CD4-positive, alpha-beta T cell treated with Interleukin-15 for 4 hours (primary cell): ENCODE data around the gene FAM118B.
A peak's percentile ranks its signal among the peaks of the same experiment; 100 is the strongest.
"Not testable (repeated sequence)": the region's sequence is repeated elsewhere in the genome, so short reads cannot be mapped to it uniquely, and the experiment has no call there.

Experiments used
- DNase-seq: peaks from one replicate; pipeline ENCODE4 v3.0.0-alpha.2; 2020; ENCODE audit warnings: low spot score

Gene FAM118B

GRCh38 chr11:126219547-126219946 lies 8.0 kb downstream of the FAM118B start:
- DNase-seq: no peak

- DNase-seq: no peak
These were observed 13.2 kb downstream of the FAM118B start for GRCh38 chr11:126224647-126225294.

- no peak for DNase-seq
These were observed 13.7 kb downstream of the FAM118B start for GRCh38 chr11:126225295-126225665.

GRCh38 chr11:126226334-126227084 lies 14.9 kb downstream of the FAM118B start:
- DNase-seq: no peak

GRCh38 chr11:126229858-126230540 lies 18.4 kb downstream of the FAM118B start:
- DNase-seq: no peak

- DNase-seq: no peak
These were observed 20.3 kb downstream of the FAM118B start for GRCh38 chr11:126231725-126232459.

GRCh38 chr11:126232683-126233082 lies 21.1 kb downstream of the FAM118B start:
- no peak for DNase-seq

- DNase-seq: no peak
These were observed 21.8 kb downstream of the FAM118B start for GRCh38 chr11:126233391-126233790.

- no peak for DNase-seq
These were observed 35.1 kb downstream of the FAM118B start for GRCh38 chr11:126246636-126247035.

GRCh38 chr11:126253265-126253664 lies 41.7 kb downstream of the FAM118B start:
- DNase-seq: no peak

GRCh38 chr11:126254819-126255218 lies 43.2 kb downstream of the FAM118B start:
- no peak for DNase-seq

GRCh38 chr11:126255507-126255906 lies 43.9 kb downstream of the FAM118B start:
- DNase-seq: not testable (repeated sequence)

GRCh38 chr11:126256216-126256615 lies 44.6 kb downstream of the FAM118B start:
- DNase-seq: no peak

GRCh38 chr11:126257144-126257543 lies 45.6 kb downstream of the FAM118B start:
- no peak for DNase-seq

GRCh38 chr11:126257764-126258163 lies 46.2 kb downstream of the FAM118B start:
- DNase-seq: no peak

GRCh38 chr11:126262216-126262615 lies 50.6 kb downstream of the FAM118B start:
- DNase-seq: no peak

GRCh38 chr11:126263489-126263888 lies 51.9 kb downstream of the FAM118B start:
- no peak for DNase-seq

GRCh38 chr11:126265811-126266210 lies 54.2 kb downstream of the FAM118B start:
- DNase-seq: no peak

GRCh38 chr11:126267650-126268049 lies 56.1 kb downstream of the FAM118B start:
- DNase-seq: no peak

GRCh38 chr11:126268361-126268707 lies 56.8 kb downstream of the FAM118B start:
- no peak for DNase-seq

GRCh38 chr11:126268708-126269579 lies 57.4 kb downstream of the FAM118B start, which contains the start of the genes FOXRED1 and SRPRA:
TSS of gene FOXRED1 (plus strand) at chr11:126269154. CDS start at chr11:126269207, 53 bp downstream.
TSS of gene SRPRA (minus strand) at chr11:126268895. CDS start at chr11:126268804, 91 bp downstream.
- peak; percentile 99 for DNase-seq
